Inferior parietal cortex (tissue), 1 donor: ENCODE measurements around the gene NPTXR.

Experiments
- DNase-seq: peaks from one replicate; pipeline ENCODE4 v3.0.0-alpha.2; 2016; ENCODE audit errors: extremely low spot score

Gene NPTXR

DNA sequence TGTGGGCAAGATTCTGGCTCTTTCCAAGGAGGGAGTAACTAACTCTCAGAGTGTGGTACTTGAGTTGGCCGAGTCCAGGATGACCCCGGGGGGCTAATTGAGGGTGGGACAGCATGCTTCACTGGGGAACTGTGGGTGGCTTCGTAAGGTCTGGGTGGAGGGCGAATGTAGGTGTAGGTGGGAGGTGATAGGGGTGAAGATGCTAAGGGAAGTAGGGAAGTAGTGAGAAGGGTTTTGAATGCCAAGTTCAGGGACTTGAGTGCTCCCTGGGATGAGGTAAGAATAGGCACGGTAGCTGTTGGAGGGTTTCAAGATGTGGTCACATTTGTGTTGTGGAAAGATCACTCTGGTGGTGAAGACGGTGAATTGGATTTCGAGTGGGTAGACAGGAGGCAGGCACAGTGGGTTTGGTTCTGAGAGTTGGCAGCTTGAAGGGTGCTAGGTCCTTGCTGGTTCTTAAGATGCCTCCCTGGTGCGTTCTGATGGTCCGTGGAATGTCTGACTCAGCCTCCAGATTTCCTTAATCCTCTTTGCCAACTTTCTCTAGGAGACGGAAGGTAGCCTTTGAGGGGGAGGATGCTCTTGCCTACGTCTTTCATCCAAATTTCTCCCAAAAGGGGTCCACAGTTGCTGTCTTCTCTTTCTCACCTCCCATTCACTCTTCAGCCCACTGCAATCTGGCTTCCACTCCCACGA, 47.4 kb downstream of the NPTXR start:
- no peak for DNase-seq

DNA sequence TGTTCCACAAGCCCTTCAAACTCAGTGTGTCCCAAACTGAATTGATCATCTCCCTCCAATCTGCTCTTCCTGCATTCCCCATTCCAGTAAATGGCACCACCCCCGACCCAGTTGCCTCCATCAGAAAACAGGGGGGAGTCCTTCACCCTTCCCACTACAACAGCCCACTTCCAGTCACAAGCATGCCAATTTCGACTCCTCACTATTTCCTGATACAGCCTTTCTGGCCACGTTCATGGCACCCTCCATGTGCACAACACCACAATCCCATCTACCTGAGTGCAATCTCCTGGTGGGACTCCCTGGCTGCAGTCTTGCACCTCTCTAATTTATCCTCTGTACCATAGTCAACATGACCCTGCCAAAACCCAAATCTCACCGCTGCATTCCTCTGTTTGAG, 48.3 kb downstream of the NPTXR start:
- DNase-seq: no peak

DNA sequence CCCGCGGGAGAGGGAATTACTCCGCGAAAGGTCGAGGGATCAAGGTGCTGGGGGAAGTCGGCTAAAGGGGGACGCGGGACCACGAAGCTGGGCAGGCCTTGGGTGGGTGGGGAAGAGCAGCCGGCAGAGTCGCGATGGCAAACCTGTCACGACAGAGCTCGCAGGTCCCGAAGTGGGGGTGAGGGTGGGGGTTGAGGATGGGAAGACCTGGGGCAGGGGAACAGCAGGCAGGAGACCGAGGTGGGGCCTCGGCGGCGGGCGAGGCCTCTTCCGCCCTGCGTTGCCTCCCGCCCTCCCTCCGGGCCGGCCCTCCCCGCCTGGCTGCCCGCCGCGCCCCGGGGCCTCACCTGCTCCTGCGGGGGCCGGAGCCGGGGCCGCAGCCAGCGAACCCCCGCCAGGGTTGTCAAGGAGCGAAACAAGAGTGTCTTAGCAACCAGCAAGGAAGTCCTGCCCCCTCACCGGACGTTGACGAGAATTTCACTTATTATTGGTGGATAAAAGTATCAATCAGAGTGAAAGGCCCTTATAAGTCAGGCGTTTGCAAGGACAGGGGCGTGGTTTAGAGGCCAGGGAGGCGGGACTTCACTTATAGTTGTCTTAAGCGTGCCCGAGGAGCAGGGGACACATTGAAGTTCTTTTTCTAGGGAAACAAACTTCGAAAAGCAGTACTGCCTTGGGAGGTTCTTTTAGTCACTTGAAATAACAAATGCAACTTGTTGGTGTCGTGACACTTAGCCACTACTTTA, 49.9 kb downstream of the NPTXR start, which contains the start of gene DNAL4:
DNAL4 (minus strand) TSS at position 423 of the 746 bp plus-strand sequence. CDS start 11,412 bp downstream, outside the sequence.
- peak; percentile 99 for DNase-seq

DNA sequence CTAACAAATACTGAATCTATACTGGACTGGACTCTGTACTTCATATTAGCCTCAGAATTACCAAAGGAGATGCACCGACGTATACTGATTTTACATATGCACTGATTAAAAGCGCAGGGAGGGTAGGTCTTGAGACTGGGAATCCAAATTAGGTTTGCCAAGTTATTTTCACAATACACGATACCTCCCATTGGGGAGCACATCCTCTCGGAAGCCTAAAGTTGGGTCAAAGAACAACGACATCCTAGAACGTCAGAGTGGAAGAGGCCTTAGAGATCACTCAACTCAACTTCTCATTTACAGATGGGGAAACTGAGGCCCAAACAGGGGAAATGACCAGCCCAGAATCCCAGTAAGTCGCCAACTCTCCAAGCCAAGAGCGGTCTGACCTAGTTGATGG, 50.5 kb downstream of the NPTXR start:
- no peak for DNase-seq

DNA sequence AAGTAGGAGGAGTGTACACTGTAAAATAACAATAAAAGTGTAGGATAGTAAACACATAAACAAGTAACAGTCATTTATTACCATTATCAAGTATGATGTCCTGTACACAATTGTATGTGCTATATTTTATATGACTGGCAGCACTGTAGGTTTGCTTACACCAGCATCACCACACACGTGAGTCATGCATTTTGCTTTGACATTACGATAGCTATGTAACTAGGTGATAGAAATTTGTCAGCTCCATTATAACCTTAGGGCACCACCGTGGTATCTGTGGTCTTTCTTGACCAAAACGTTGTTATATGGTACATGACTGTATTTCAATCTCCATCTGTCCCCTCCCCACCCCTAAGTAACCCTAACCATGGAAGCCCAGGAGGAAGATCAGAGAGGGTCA, 51.0 kb downstream of the NPTXR start:
- no peak for DNase-seq

DNA sequence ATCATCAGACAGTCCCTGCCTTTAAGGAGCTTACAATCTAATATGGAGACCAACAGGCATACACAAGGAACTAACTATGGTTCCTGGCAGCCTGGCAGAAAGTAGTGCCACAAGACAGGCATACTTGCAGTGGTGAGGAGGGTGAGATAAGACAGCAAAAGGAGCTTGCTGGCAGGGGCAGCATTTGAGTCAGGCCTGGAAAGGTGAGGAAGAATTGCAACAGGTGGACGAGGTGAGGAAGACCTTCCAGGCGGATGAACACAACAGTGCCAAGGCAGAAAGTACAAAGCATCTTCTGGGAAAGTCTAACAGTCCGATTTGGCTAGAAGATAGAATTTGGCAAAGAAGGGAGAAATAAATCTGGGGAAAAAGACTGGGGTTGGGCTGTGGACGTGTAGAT, 54.2 kb downstream of the NPTXR start:
- DNase-seq: no peak

DNA sequence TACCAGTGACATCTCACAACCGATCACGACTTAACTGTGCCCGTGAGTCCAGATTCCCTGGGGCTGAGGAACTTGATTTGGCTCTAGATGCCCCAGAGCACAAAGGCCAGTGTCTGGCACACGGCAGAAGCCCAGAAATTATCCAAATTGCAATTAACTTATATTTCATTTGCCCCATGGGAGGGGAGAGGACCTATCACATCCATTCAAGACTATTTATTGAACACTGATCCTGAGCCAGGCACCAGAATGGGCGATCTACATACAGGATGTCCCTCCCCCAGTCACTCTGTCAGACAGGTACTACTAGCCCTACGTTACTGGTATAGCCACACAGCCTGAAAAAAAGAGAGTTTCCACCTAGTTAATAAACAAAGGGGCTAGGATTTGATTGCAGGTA, 55.0 kb downstream of the NPTXR start:
- DNase-seq: no peak

DNA sequence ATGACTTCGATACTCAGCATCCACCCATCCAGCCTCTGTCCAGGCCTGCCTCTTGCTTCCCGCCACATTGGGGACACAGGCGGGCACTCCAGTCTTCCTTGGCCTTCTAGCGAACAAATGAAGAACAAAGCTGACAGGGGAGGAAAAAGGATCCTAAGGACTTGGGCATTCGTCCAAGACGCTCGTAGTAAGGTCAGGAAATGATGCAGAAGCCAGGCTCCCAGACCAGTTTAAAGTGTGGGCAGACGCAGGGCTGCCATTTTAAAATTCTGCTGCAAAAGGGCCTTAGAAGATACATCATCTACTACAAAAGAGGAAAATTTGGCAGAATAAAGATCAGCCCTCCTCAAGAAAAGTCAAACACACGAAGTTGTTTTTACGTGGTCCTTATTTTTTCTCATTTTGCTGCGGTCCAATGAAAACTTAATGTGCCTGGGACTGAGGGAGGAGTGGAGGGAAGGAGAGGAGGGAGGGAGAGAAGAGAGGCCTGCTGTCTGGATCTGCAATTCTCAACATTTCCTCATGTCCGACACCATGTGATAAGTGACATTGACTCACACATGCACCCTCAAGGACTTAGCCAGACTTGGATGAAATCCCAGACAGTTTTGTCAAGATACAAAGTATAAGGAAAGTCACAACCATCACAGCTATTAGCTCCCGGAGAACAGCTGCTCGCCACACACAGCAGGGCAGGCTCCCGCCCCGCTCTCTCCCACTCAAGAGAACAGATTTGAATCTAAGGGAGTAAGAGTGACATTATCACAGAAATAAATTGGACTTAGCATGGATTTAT, 55.6 kb downstream of the NPTXR start:
- DNase-seq: no peak

DNA sequence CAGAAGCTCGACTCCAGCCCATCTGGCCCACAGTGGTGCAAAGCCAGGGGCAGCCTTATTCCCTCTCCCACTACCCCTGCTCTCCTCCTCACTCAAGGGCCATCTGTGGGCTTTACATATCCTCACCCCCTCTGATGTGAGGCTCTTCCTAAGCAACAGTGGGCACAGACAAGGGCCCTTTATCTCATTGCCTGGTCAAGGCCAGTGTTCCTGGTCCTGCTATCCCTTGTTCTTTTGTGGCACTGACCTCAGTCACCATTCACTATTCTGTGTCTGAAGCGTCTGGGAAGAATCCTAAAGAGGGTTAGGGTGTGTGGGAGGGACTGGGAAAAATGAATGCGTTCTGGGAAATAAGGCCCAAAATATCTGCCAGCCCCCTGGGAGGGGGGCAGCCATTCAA, 57.2 kb downstream of the NPTXR start:
- no peak for DNase-seq

DNA sequence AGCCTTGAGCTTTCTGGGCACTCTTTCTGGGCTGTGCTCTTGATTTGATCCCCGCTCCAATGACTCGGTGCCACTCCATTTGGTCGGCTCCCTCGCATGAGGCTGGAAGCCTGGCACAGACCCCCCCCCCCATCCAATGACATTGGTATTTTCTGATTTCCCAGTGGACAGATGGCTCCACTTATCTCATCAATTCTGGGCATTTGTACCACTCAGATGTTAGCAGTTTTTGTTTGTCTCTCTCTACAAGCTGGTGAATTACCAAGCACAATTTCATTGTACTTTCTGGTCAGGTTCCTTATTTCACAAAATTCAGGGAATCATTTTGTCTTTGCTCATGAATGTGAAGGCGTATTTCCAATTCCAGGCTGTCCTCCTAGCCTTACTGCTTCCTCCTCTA, 59.0 kb downstream of the NPTXR start:
- DNase-seq: no peak

DNA sequence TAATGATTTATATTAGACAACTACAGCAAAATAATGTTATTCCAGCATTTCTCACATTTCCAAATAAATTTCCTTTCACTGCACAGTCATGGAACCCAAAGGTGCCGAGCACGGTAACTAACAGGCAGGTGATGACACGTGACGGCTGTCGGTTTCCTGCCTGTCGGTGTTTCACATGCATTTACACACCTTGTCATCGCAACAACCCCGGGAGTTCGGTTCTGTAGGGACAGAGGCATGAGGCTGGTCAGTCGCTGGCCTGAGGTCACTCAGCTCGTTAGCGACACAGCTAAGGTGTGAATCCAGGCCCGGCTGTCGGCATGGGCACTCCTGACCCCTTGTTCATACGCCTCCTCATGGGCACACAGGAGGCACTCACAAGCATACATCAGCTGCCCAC, 59.8 kb downstream of the NPTXR start:
- DNase-seq: no peak

DNA sequence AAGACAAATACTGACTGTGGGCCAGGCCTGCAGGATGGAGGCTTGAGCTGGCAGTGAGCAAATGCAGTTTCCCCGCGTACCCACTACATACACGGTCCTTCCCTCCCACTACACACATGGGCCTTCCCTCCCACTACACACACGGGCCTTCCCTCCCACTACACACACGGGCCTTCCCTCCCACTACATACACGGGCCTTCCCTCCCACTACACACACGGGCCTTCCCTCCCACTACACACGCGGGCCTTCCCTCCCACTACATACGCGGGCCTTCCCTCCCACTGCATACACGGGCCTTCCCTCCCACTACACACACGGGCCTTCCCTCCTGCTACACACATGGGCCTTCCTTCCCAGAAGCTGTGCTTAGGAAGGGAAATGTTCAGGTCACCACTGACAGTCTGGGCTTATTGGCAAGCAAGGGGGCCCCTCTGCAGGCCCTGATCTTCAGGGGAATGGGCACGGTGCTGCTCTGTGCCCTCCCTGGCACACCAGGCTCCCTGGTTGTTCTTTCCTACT, 60.7 kb downstream of the NPTXR start:
- DNase-seq: no peak

DNA sequence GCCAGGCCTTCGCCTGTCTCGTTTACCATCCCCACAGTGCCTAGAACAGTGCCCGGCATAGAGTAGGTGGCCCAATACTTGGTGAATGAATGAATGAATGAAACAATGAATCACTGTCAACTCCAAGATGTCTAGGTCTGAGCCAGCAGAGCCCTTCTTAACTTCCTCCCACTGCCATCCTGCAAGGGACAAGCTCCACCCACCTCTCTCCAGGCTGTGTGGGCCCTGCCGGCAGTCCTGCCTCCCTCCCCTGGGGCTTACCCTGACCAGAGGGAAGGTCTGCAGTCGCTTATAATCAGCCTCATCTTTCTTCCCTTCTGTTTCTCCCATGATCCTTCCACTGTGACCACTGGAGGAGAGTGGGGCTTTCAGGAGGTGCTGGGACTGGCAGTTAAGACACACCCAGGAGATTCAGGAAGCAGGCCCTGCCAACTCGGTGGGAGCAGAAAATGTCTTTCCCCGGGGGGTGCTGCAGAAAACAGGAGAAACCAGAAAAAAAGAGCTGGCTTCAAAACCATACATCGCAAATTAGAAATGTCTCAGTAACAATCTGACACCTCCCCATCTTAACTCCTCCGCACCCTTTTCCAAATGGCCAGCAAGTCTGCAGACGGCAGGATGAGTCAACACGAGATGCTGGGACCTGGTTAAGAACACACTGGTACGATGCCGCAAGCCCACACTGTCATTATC, 61.3 kb downstream of the NPTXR start:
- peak; percentile 55 for DNase-seq

DNA sequence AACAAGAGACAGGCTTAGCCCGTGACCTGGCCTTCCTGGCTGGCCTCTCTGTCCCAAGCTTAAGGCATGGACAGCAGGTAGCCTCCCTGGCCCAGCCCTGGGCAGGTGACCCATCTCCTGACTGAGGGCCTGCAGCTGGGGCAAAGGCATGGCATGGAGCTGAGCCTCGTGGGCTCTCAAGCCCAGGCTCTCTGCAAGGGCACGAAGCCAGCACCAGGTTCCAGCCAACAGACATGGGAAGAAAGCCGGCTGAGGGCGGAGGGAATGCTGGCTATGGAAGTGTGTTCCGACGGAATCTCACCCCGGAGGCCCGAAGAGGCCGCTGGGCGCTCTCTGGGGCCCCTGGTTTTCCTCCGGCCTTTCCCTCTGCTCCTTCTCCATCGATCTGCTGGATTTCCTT, 62.8 kb downstream of the NPTXR start:
- DNase-seq: no peak

DNA sequence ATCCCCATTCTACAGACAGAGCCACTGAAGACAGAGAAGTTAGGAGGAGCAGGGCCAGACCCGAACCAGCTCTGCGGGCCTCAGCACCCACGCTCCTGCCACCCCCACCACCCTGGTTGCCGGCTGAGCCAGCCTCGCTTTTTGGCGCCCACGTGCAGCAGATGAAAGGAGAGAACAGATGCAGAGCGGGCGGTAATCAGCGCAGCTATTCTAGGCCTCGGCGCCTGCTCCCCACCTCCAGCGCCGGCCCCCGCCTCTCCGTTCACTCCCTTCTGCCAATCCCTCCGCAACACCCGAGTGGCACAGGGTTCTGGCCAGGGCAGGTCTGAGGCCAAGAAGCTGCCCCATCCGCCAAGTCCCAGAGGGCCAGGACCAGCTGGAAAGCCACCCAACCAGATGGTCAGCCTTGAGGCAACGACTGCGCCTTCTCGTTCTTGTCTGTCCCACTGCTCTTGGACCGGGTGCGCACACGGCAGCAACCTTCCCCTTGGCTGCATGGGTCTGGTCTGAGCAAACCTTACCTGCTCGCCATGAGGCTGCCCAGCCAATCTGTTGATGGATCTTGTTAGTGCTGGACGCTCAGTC, 66.6 kb downstream of the NPTXR start:
- no peak for DNase-seq

DNA sequence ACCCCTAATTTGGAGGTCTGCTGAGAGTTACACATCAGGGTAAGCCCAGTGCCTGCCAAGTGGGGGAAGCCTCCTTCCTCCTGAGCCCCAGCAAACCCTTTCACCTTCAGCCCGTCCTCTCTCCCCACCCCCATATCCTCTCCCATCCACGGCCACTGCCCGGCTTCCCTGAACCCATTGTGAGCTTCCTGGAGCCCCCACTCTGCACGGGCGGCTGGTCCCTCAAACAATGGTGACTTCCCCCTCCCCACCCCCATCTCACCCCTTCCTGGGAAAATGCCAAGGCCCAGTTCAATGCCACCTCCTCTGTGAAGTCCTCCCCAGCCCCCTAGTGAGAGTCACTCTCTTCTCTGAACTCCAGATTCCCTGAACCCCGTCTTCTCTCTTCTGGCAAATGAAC, 67.7 kb downstream of the NPTXR start:
- DNase-seq: no peak

DNA sequence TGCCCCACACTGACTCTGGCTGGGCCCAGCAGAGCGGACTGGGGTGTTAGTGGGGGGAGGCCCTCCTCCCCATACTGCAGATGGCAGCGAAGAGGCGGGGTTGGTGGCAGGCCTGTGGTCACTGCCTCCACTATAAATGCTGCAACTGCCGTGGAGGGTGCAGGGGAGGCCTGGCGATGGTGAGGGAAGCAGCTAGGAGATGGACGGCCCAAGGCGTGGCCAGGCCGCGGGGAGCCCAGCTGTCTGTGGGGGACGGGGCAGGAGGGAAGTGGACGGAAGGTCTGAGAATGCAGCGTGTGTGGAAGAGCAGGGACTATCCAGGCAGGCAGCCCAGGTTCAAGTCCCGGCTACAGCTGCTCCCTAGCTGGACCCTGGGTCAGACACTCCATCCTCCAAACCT, 68.2 kb downstream of the NPTXR start:
- DNase-seq: no peak

DNA sequence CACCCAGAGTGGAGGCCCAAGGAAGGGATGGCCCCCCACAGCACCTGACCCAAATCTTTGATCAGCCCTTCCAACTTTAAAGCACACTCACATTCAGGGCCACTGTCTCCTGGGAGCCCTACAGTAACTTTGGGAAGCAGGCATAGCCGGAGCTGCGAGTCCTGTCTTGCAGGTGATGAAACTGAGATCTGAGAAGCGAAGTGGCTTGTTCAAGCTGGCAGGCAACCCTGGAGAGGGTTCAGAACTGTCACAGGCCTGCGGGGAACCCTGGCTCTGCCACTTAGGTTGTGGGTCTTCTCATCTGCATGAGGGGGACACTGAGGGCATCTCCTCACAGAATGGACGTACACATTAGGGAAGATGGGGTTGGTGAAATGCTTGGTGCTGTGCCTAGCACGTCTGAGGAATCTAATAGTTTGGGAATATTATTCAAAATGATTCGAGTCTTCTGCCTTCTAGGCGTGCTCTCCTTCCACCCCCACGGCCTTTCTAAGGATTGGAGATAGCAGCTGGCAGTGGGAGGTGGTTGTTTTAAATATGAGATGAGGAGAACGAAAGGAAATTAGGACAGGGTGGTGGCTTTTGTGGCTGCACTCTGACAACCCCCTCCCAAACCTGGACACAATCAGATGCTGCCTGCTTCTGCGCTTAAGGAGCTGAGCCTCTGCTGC, 69.2 kb downstream of the NPTXR start:
- DNase-seq: no peak

DNA sequence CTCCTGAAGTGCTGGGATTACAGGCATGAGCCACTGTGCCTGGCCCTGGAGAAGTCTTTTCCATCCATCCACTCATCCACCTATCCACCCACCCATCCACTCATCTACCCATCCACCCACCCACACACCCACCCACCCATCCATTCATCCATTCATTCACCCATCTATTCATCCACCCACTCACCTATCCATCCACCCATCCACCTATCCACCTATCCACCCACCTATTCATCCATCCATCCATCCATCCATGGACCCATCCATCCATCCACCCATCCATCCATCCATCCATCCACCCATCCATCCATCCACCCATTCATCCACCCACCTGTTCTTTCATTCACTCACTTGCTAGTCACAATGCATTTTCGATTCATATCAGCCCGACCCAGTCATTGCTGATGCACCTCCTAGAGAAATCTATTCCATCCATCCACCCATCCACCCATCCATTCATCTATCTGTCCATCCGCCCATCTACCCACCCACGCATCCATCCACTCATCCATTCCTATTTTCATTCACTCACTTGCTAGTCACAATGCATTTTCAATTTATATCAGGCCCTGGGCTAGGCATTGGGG, 70.4 kb downstream of the NPTXR start:
- no peak for DNase-seq

DNA sequence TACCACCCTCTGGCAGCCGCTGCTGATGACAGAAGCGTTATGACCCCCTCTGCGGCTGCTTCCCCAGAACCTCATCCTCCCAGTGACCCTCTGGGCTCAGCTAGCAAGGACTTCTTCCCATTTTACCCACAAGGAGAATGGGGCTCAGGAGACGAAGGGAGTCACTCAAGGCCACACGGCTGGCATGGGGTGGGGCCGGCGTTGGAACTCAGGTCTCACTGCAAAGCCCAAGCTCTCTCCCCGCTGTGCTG, 71.3 kb downstream of the NPTXR start:
- no peak for DNase-seq
